Trophoblast cell (in vitro differentiated cells and primary cell): ENCODE data around the gene NKAPL.

ENCODE experiments used
- DNase-seq, 2 donors: peaks; one replicate each; pipeline ENCODE4 v3.0.0-alpha.2; 2016
- H2AFZ ChIP-seq: 2 replicates; pipeline ENCODE4 v1.6.1; 2013; ENCODE audit warnings: low read length, moderate library complexity, mild to moderate bottlenecking; ENCODE audit not compliant: insufficient read depth, poor library complexity
- H2AK5ac ChIP-seq: 2 replicates; pipeline ENCODE4 v1.6.1; 2013; ENCODE audit warnings: mild to moderate bottlenecking, low read length
- H2BK120ac ChIP-seq: 2 replicates; pipeline ENCODE4 v1.6.1; 2013; ENCODE audit warnings: low read length, mild to moderate bottlenecking, moderate library complexity; ENCODE audit not compliant: insufficient read depth, poor library complexity
- H2BK12ac ChIP-seq: 2 replicates; pipeline ENCODE4 v1.6.1; 2013; ENCODE audit warnings: mild to moderate bottlenecking, low read length, moderate library complexity
- H2BK5ac ChIP-seq: 2 replicates; pipeline ENCODE4 v1.6.1; 2013; ENCODE audit warnings: low read length, low read depth, moderate library complexity, mild to moderate bottlenecking; ENCODE audit not compliant: poor library complexity
- H3K14ac ChIP-seq: 2 replicates; pipeline ENCODE4 v1.6.1; 2013; ENCODE audit warnings: mild to moderate bottlenecking, low read length
- H3K18ac ChIP-seq: 2 replicates; pipeline ENCODE4 v1.6.1; 2013; ENCODE audit warnings: mild to moderate bottlenecking, low read length
- H3K23ac ChIP-seq: 2 replicates; pipeline ENCODE4 v1.6.1; 2013; ENCODE audit warnings: low read length
- H3K27ac ChIP-seq: 2 replicates; pipeline ENCODE4 v1.5.1; 2013; ENCODE audit warnings: low read depth, mild to moderate bottlenecking, inconsistent platforms, low read length, moderate library complexity
- H3K27me3 ChIP-seq: 2 replicates; pipeline ENCODE4 v1.6.1; 2013; ENCODE audit warnings: inconsistent platforms, mild to moderate bottlenecking, low read length, moderate library complexity; ENCODE audit not compliant: insufficient read depth
- H3K36me3 ChIP-seq, 2 experiments: 1 replicate in 1 of 2; 2 replicates in 1 of 2; pipeline ENCODE4 v1.6.1; 2013; ENCODE audit warnings: low read length in 2 of 2, mild to moderate bottlenecking in 2 of 2, moderate library complexity in 1 of 2; ENCODE audit not compliant: insufficient read depth in 2 of 2, control insufficient read depth in 1 of 2
- H3K4ac ChIP-seq: 2 replicates; pipeline ENCODE4 v1.6.1; 2013; ENCODE audit warnings: low read depth, mild to moderate bottlenecking, low read length, moderate library complexity
- H3K4me1 ChIP-seq, 2 experiments: 1 replicate in 1 of 2; 2 replicates in 1 of 2; pipeline ENCODE4 v1.6.1; 2013; ENCODE audit warnings: low read length in 2 of 2, mild to moderate bottlenecking in 2 of 2, moderate library complexity in 1 of 2; ENCODE audit not compliant: insufficient read depth in 2 of 2, control insufficient read depth in 1 of 2
- H3K4me2 ChIP-seq: 2 replicates; pipeline ENCODE4 v1.6.1; 2013; ENCODE audit warnings: inconsistent platforms, mild to moderate bottlenecking, low read length, moderate library complexity
- H3K4me3 ChIP-seq: 2 replicates; pipeline ENCODE4 v1.5.1; 2013; ENCODE audit warnings: mild to moderate bottlenecking, low read depth, low read length, inconsistent platforms
- H3K79me1 ChIP-seq: one replicate; pipeline ENCODE4 v1.6.1; 2013; ENCODE audit warnings: low read length
- H3K79me2 ChIP-seq: 2 replicates; pipeline ENCODE4 v1.6.1; 2013; ENCODE audit warnings: low read length, mild to moderate bottlenecking; ENCODE audit not compliant: control insufficient read depth, insufficient read depth, poor library complexity
- H3K9ac ChIP-seq: 2 replicates; pipeline ENCODE4 v1.6.1; 2013; ENCODE audit warnings: mild to moderate bottlenecking, low read length
- H3K9me3 ChIP-seq: 2 replicates; pipeline ENCODE4 v1.6.1; 2013; ENCODE audit warnings: low read depth, mild to moderate bottlenecking, control low read depth, inconsistent platforms, low read length; ENCODE audit not compliant: insufficient read depth
- H4K12ac ChIP-seq: 2 replicates; pipeline ENCODE4 v1.6.1; 2013; ENCODE audit warnings: low read depth, mild to moderate bottlenecking, low read length, moderate library complexity
- H4K8ac ChIP-seq: 2 replicates; pipeline ENCODE4 v1.6.1; 2013; ENCODE audit warnings: low read depth, mild to moderate bottlenecking, low read length, moderate library complexity
- H4K91ac ChIP-seq: one replicate; pipeline ENCODE4 v1.6.1; 2013; ENCODE audit warnings: low read depth, mild to moderate bottlenecking, low read length, moderate library complexity
- WGBS: extraction: QIAGEN DNeasy Blood & Tissue Kit; methylation state at CpG from one replicate; pipeline ENCODE4 v1.1.7; 2013; ENCODE audit warnings: missing lambda C conversion rate; ENCODE audit not compliant: insufficient read length, insufficient coverage; ENCODE audit errors: extremely low coverage; 5-methylcytosine and 5-hydroxymethylcytosine counted together

Gene NKAPL

DNA sequence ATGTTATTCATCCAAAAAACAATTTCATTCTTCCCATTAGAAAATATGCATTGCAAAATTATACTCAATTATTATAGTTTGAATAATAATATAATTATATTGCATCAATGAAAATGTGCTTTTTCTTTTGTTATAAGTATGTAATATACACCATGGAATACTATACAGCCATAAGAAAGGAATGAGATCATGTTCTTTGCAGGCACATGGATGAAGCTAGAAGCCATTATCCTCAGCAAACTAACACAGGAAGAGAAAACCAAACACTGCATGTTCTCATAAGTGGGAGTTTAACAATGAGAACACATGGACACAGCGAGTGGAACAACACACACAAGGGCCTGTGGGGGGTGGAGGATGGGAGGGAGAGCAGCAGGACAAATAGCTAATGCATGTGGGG is 2.1 kb upstream of the NKAPL start:
- Histone ChIP-seq H3K79me1 (no peaks in the 10 kb centered on the region), H2AFZ (no peak overlapping the region), H4K8ac (no peak overlapping the region), H3K4me2 (no peak overlapping the region), H3K9me3 (peaks cover 3% of the 10 kb centered on the region), H3K9ac (no peak overlapping the region), H2BK12ac (no peak overlapping the region), H3K27me3 (no peaks in the 10 kb centered on the region), H4K91ac (no peak overlapping the region), H2BK120ac (no peak overlapping the region), H3K14ac (no peak overlapping the region), H3K4me1 (peaks cover 4 to 5% of the 10 kb centered on the region in 2 experiments), H3K4me3 (no peak overlapping the region), H3K79me2 (no peaks in the 10 kb centered on the region), H2AK5ac (no peak overlapping the region), H3K4ac (no peak overlapping the region), H2BK5ac (no peak overlapping the region), H3K27ac (no peak overlapping the region), H3K23ac (no peak overlapping the region), H3K36me3 (no peaks in the 10 kb centered on the region), H4K12ac (no peak overlapping the region), H3K18ac (no peak overlapping the region)
- DNase-seq, result no peak
- WGBS, result no CpG with 5 or more reads among the region's 1 CpG

DNA sequence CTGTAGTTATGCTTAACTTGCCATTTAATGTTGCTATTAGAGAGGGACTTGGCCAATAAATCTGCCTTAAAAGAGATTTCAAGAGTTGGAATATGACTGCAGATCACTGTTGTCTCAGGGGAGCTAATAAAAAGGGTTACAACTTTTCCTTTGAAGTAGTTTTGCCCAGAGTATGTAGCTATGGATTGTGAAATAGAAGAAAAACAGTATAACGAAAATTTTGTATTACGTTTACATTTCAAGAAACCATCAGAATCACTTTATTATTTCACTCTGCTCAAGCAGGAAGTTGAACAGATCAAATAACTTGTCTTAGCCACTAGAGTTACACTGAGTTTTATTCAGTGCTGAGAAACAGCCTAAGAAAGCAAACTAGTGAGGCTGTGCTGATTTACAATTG is 4.8 kb downstream of the NKAPL start:
- H2AK5ac ChIP-seq, result no peak overlapping the region
- H3K79me1 ChIP-seq, result peaks cover 4% of the 10 kb centered on the region
- no peak overlapping the region for H2BK12ac ChIP-seq
- H3K18ac ChIP-seq, result no peak overlapping the region
- no peak overlapping the region for H3K23ac ChIP-seq
- no peak overlapping the region for H2BK5ac ChIP-seq
- no peak overlapping the region for H2AFZ ChIP-seq
- H4K12ac ChIP-seq, result no peak overlapping the region
- no peak overlapping the region for H3K4me2 ChIP-seq
- H4K91ac ChIP-seq, result no peak overlapping the region
- H3K4me1 ChIP-seq, result no peaks in the 10 kb centered on the region
- H3K9me3 ChIP-seq, result no peaks in the 10 kb centered on the region
- no peak overlapping the region for H3K4me3 ChIP-seq
- no peak for DNase-seq
- no CpG with 5 or more reads among the region's 2 CpGs for WGBS
- no peak overlapping the region for H4K8ac ChIP-seq
- H3K14ac ChIP-seq, result no peak overlapping the region
- no peaks in the 10 kb centered on the region for H3K27me3 ChIP-seq
- H3K4ac ChIP-seq, result no peak overlapping the region
- no peaks in the 10 kb centered on the region for H3K36me3 ChIP-seq
- no peak overlapping the region for H3K9ac ChIP-seq
- no peak overlapping the region for H2BK120ac ChIP-seq
- H3K79me2 ChIP-seq, result peaks cover 3% of the 10 kb centered on the region
- H3K27ac ChIP-seq, result no peak overlapping the region

DNA sequence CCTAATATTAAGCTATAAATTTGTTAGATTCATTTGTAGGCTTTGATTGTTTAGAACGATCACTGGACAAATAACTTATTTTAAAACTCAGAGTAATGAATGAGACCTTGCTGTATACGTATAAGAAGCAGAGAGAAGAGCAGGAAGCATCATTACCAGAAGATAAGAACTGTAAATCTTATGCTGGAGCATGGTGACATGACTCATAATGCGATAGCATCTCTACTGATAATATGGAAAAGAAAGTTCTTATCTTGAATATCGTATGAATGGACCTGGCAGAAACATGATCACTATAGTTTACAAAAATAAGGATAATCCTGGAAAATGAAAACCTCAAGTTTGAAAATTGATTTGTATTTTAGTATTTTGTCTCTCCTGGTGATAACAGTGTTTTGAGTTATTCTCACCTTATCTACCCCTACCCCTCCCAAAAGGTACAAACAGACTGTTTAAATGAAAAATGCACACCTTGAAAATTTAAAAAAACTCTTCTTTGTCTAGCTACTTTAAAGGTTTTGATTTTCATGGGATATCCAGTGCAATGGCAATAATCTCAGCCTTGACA is 5.8 kb downstream of the NKAPL start:
- Histone ChIP-seq H4K12ac (no peak overlapping the region), H3K4me1 (no peaks in the 10 kb centered on the region), H3K4me2 (no peak overlapping the region), H4K8ac (no peak overlapping the region), H3K79me1 (peaks cover 4% of the 10 kb centered on the region), H2BK120ac (no peak overlapping the region), H2AFZ (no peak overlapping the region), H3K9ac (no peak overlapping the region), H2AK5ac (no peak overlapping the region), H3K4ac (no peak overlapping the region), H2BK5ac (no peak overlapping the region), H2BK12ac (no peak overlapping the region), H4K91ac (no peak overlapping the region), H3K36me3 (no peaks in the 10 kb centered on the region), H3K18ac (no peak overlapping the region), H3K23ac (no peak overlapping the region), H3K79me2 (peaks cover 3% of the 10 kb centered on the region), H3K27me3 (no peaks in the 10 kb centered on the region), H3K27ac (no peak overlapping the region), H3K9me3 (no peaks in the 10 kb centered on the region), H3K4me3 (no peak overlapping the region), H3K14ac (no peak overlapping the region)
- peak in 1 of 2 donors; percentile 82 for DNase-seq
- no CpG with 5 or more reads among the region's 4 CpGs for WGBS

DNA sequence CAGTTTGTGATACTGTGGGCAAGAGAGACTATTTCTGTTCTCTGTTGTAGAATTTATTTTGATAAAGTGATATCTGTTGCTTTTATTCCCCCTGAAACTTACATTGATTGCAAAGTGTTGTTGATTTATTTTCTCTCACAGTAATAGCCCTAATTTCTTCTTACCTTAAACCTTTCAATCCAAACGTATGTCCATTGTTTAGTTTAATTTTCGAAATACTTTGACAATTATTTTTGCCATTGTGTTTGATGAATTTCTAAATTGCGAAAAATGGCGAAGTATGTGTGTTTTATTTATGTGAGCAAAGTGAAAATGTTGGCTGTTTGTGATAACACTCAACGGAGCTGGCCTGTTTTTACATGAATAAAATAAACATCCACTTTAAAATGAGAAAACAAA is 7.5 kb downstream of the NKAPL start:
- no peak overlapping the region for H4K12ac ChIP-seq
- no peak overlapping the region for H3K9ac ChIP-seq
- H2BK12ac ChIP-seq, result no peak overlapping the region
- H3K27me3 ChIP-seq, result no peaks in the 10 kb centered on the region
- no peak overlapping the region for H2BK120ac ChIP-seq
- no peak overlapping the region for H3K27ac ChIP-seq
- H3K79me2 ChIP-seq, result peaks cover 3% of the 10 kb centered on the region
- H3K79me1 ChIP-seq, result peaks cover 4% of the 10 kb centered on the region
- H3K4ac ChIP-seq, result no peak overlapping the region
- peak overlapping the region; percentile 60 for H3K4me2 ChIP-seq
- no peak overlapping the region for H2AK5ac ChIP-seq
- DNase-seq, result no peak
- H4K91ac ChIP-seq, result no peak overlapping the region
- H4K8ac ChIP-seq, result peak overlapping the region; percentile 94
- no peak overlapping the region for H3K18ac ChIP-seq
- H3K36me3 ChIP-seq, result no peaks in the 10 kb centered on the region
- H3K23ac ChIP-seq, result no peak overlapping the region
- no peak overlapping the region for H2BK5ac ChIP-seq
- H3K4me1 ChIP-seq, result no peaks in the 10 kb centered on the region
- H3K9me3 ChIP-seq, result no peaks in the 10 kb centered on the region
- H3K4me3 ChIP-seq, result no peak overlapping the region
- no peak overlapping the region for H3K14ac ChIP-seq
- WGBS, result no CpG with 5 or more reads among the region's 5 CpGs
- peak overlapping the region; percentile 82 for H2AFZ ChIP-seq
